ACC112 (cell line): ENCODE measurements around the gene CAMK2B.

Experiments used
- H2AFZ ChIP-seq: fragments of 200-600 bp; sonication (generic); one replicate; pipeline ENCODE4 v1.6.0; 2017; ENCODE audit warnings: antibody characterized with exemption, low read length; ENCODE audit not compliant: unreplicated experiment
- H3K27ac ChIP-seq: fragments of 200-600 bp; sonication (generic); 2 replicates; pipeline ENCODE4 v1.5.1; 2014; ENCODE audit warnings: low read depth, mild to moderate bottlenecking, antibody characterized with exemption, low read length, moderate library complexity
- H3K27me3 ChIP-seq: fragments of 200-600 bp; sonication (generic); 2 replicates; pipeline ENCODE4 v1.6.1; 2014; ENCODE audit warnings: mild to moderate bottlenecking, antibody characterized with exemption, low read length, moderate library complexity, mixed read lengths; ENCODE audit not compliant: insufficient read depth
- H3K36me3 ChIP-seq: fragments of 200-600 bp; sonication (generic); 2 replicates; pipeline ENCODE4 v1.6.1; 2016; ENCODE audit warnings: mild to moderate bottlenecking, antibody characterized with exemption, low read length, moderate library complexity, mixed read lengths; ENCODE audit not compliant: insufficient read depth
- H3K4me1 ChIP-seq: fragments of 200-600 bp; sonication (generic); one replicate; pipeline ENCODE4 v1.6.1; 2016; ENCODE audit warnings: low read length, mixed read lengths; ENCODE audit not compliant: insufficient read depth, unreplicated experiment, control insufficient read depth
- H3K4me3 ChIP-seq: fragments of 200-600 bp; sonication (generic); 2 replicates; pipeline ENCODE4 v1.5.1; 2014; ENCODE audit warnings: mild to moderate bottlenecking, low read depth, low read length
- H3K79me2 ChIP-seq: fragments of 200-600 bp; sonication (generic); one replicate; pipeline ENCODE4 v1.6.0; 2016; ENCODE audit warnings: low read length; ENCODE audit not compliant: control insufficient read depth, unreplicated experiment, insufficient read depth

The CAMK2B gene

GRCh38 chr7:44187636-44188416 is 137.6 kb downstream of the CAMK2B start:
- Histone ChIP-seq H3K4me1 (peaks cover 13% of the 10 kb centered on the region), H2AFZ (no peak overlapping the region), H3K27ac (no peak overlapping the region), H3K27me3 (no peaks in the 10 kb centered on the region; the same call in 1 of the 2 replicates), H3K4me3 (no peak overlapping the region), H3K36me3 (no peaks in the 10 kb centered on the region), H3K79me2 (no peaks in the 10 kb centered on the region)

DNA sequence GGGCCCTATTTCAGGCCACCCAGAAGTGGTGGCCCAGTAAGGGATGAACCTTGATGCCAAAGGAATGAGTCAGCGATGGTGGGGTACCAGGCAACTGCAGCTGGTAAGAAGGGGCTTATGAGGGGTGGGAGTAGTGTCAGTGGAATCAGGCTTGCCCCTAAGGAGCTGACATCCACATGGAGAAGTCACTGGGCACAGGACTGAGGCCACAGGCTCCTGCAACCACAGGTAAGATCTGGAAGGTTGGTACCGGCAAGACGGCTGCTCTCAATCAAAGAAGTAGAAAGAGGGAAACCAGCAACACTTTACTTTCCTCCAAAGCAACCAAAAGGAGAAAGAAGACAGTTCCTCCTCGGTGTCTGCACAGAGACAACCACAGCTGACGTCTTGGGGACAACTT is 138.7 kb downstream of the CAMK2B start:
- Histone ChIP-seq H3K79me2 (no peaks in the 10 kb centered on the region), H3K36me3 (no peaks in the 10 kb centered on the region), H3K27me3 (no peaks in the 10 kb centered on the region), H2AFZ (no peak overlapping the region), H3K4me3 (no peak overlapping the region), H3K27ac (no peak overlapping the region), H3K4me1 (peaks cover 13% of the 10 kb centered on the region)

GRCh38 chr7:44185729-44186128 is 139.7 kb downstream of the CAMK2B start:
- Histone ChIP-seq H3K4me1 (peaks cover 13% of the 10 kb centered on the region), H3K27me3 (peaks cover under 1% of the 10 kb centered on the region; the same call in 1 of the 2 replicates), H2AFZ (no peak overlapping the region), H3K27ac (no peak overlapping the region), H3K4me3 (no peak overlapping the region), H3K79me2 (no peaks in the 10 kb centered on the region), H3K36me3 (no peaks in the 10 kb centered on the region)

- peaks cover 13% of the 10 kb centered on the region for H3K4me1 ChIP-seq
- peaks cover 3% of the 10 kb centered on the region; the same call in 1 of the 2 replicates for H3K27me3 ChIP-seq
- H2AFZ ChIP-seq = peak overlapping the region; percentile 57
- no peaks in the 10 kb centered on the region for H3K36me3 ChIP-seq
- no peak overlapping the region for H3K4me3 ChIP-seq
- peak overlapping the region; percentile 25; the same call in 1 of the 2 replicates for H3K27ac ChIP-seq
- no peaks in the 10 kb centered on the region for H3K79me2 ChIP-seq
These were observed 140.4 kb downstream of the CAMK2B start for GRCh38 chr7:44184873-44185446.

DNA sequence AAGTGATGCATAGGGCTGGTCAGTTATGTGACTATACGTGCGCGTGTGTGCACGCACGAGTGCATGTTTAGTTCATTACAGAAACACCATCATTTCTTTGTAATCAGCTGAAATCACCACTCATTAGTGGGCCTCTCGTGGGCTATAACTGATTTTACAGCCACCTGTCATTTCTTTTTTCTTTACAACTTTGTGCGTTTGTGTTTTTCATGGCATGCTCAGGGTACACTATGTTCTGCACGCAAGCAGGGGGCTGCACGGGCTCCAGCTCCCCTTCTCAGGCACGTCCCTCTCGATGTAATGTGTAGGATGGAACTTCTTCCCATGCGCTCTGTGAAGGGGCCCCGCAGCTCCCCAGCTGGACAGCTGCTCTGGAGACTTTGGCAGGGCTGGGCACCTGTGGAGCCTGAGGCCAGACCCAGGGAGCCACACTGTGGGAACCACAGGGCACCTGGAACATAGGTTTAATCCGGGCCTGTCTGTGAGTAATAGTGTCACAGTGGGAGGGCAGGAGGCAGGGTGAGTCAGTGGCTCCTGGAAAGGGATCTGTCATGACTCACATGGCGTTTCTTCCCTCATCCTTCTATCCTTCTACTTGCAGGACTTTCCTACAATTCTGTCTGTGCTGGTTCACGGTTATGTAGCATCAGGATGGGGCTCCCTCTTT is 141.1 kb downstream of the CAMK2B start:
- Histone ChIP-seq H3K4me1 (peaks cover 13% of the 10 kb centered on the region), H3K27ac (0 out of 2 replicates have a peak overlapping the region, but pooled peaks have one; percentile 25), H3K79me2 (no peaks in the 10 kb centered on the region), H2AFZ (peak overlapping the region; percentile 57), H3K36me3 (no peaks in the 10 kb centered on the region), H3K4me3 (no peak overlapping the region), H3K27me3 (peaks cover 3% of the 10 kb centered on the region; the same call in 1 of the 2 replicates)

DNA sequence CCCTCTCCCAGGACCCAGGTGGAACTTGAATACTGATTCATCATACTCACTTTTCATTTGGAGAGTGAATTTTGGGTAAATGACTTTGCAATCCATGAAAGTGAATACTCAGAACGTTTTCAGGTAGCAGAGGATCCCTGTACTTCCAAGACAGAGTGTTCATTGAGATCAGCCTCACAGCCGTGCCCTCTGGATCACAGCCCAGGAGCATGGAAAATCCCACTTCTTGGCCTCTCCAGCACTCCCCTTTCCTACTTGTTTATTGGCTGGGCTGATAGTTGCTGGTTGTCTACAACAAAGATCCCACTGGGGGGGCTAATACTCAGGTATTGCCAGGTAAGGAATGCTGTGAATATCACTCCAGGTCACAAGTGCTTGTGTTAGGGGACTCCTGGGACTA is 142.0 kb downstream of the CAMK2B start:
- H3K4me3 ChIP-seq = no peak overlapping the region
- H3K79me2 ChIP-seq = no peaks in the 10 kb centered on the region
- H3K36me3 ChIP-seq = no peaks in the 10 kb centered on the region
- H3K27ac ChIP-seq = no peak overlapping the region
- H3K4me1 ChIP-seq = peaks cover 13% of the 10 kb centered on the region
- no peak overlapping the region for H2AFZ ChIP-seq
- H3K27me3 ChIP-seq = peaks cover 3% of the 10 kb centered on the region; the same call in 1 of the 2 replicates

DNA sequence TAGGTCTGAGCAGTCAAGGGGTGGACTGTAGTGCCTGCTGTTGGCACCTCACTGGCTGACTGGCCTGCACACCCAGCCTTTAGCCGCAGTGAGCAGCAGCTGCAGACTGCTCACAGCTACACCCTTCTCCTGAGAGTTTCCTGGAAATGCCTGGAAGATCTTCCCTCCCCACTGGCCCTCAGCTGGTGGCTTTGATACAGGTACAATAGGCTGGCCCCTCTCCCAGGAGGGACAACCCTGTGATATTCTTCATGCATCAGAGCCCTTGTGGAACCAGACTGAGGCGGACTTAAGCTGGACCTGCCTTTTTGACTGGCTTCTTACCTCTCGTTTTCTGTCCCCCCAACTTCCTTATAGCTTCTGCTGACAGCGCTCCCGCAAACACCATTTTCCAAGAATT is 142.6 kb downstream of the CAMK2B start:
- Histone ChIP-seq H3K4me1 (peaks cover 19% of the 10 kb centered on the region), H3K4me3 (no peak overlapping the region), H3K27ac (no peak overlapping the region), H3K27me3 (peaks cover 3% of the 10 kb centered on the region; the same call in 1 of the 2 replicates), H2AFZ (no peak overlapping the region), H3K79me2 (no peaks in the 10 kb centered on the region), H3K36me3 (no peaks in the 10 kb centered on the region)

DNA sequence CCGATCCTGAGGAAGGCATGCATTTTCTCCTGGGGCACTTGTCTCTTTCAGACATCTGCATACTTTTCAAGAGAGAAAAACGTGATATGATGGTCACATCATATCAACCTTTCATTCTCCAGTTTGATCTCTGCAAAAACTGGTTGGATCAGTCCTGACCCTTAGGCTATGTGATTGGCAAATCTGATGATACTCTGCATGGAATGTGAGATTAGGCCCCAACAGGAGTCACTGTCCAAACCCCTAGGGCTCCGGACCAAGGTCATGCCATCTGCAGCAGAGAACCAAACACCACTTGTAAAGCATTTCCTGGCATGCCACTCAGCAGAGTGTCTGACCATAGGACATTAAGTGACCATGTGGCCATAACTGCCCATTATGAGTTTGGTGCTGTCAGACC is 144.8 kb downstream of the CAMK2B start:
- Histone ChIP-seq H3K27me3 (peaks cover 3% of the 10 kb centered on the region; the same call in 1 of the 2 replicates), H2AFZ (no peak overlapping the region), H3K4me1 (peaks cover 26% of the 10 kb centered on the region), H3K79me2 (no peaks in the 10 kb centered on the region), H3K36me3 (no peaks in the 10 kb centered on the region), H3K4me3 (no peak overlapping the region), H3K27ac (no peak overlapping the region)

GRCh38 chr7:44177570-44178131 is 147.7 kb downstream of the CAMK2B start:
- no peak overlapping the region for H3K4me3 ChIP-seq
- H2AFZ ChIP-seq = no peak overlapping the region
- peaks cover 13% of the 10 kb centered on the region for H3K4me1 ChIP-seq
- H3K79me2 ChIP-seq = no peaks in the 10 kb centered on the region
- no peak overlapping the region for H3K27ac ChIP-seq
- H3K36me3 ChIP-seq = no peaks in the 10 kb centered on the region
- peaks cover 14% of the 10 kb centered on the region; the same call in 1 of the 2 replicates for H3K27me3 ChIP-seq

DNA sequence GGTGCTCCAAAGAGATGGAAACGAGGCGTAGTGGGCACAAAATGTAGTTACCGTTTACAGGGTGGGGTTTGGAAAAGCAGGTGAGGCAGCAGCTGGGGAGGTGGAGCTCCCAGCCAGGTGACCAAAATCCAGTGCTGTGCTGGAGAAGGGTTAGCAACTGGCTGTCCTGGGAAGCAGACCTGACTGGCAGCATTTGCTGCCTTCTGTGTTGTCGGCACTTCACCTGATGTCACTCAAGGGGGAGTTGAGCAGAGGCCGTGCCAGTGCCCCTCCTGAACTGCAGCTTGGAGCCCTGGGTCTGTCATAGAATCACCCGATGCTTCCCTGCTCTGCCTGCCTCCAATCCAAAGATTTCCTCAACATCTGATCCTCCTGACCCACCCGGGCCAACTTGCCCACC is 148.9 kb downstream of the CAMK2B start:
- H3K4me1 ChIP-seq = peaks cover 13% of the 10 kb centered on the region
- H3K36me3 ChIP-seq = no peaks in the 10 kb centered on the region
- H3K27ac ChIP-seq = no peak overlapping the region
- H3K79me2 ChIP-seq = no peaks in the 10 kb centered on the region
- H3K4me3 ChIP-seq = no peak overlapping the region
- H3K27me3 ChIP-seq = peaks cover 14% of the 10 kb centered on the region; the same call in 1 of the 2 replicates
- no peak overlapping the region for H2AFZ ChIP-seq
